MCF 10A (cell line): ENCODE measurements around the gene HDAC7. TPM values are rescaled to one million over a fixed set of nuclear protein-coding genes. Genes with fewer than 3 reads are reported as not detected.

Experiments used
- BruUV-seq: library from RNA; stranded (reverse); fragments of 400-500 nt; replicated peaks from 2 replicates; lab custom pipeline; 2021; lab: Mats Ljungman, UMichigan
- CTCF ChIA-PET: fragments of 300-600 bp; sonication (Branson Sonifier 250); formaldehyde crosslinking; extraction: SDS; loops from one replicate; lab custom pipeline; 2021; ENCODE audit warnings: antibody characterized with exemption, inconsistent platforms; lab: Yijun Ruan, JAX
- POLR2A ChIA-PET: fragments of 300-600, 350-650 bp; sonication (Branson Sonifier 250); formaldehyde crosslinking; extraction: SDS; loops from one replicate; lab custom pipeline; 2020; ENCODE audit warnings: antibody characterized with exemption, inconsistent platforms; lab: Yijun Ruan, JAX
- DNase-seq: peaks from one replicate; pipeline ENCODE4 v3.0.0-alpha.2; 2018; ENCODE audit not compliant: unreplicated experiment
- H3K27ac Mint-ChIP-seq: one replicate; pipeline ENCODE4 v1.8.0; 2022; ENCODE audit warnings: mild to moderate bottlenecking, low read depth, mixed read lengths; ENCODE audit not compliant: unreplicated experiment
- H3K27me3 Mint-ChIP-seq: one replicate; pipeline ENCODE4 v1.8.0; 2022; ENCODE audit warnings: mixed read lengths; ENCODE audit not compliant: insufficient read depth, unreplicated experiment
- H3K36me3 Mint-ChIP-seq: one replicate; pipeline ENCODE4 v1.8.0; 2022; ENCODE audit warnings: mild to moderate bottlenecking, moderate library complexity, mixed read lengths; ENCODE audit not compliant: insufficient read depth, unreplicated experiment
- H3K4me1 Mint-ChIP-seq: one replicate; pipeline ENCODE4 v1.8.0; 2022; ENCODE audit warnings: mixed read lengths; ENCODE audit not compliant: insufficient read depth, unreplicated experiment
- H3K4me3 Mint-ChIP-seq: one replicate; pipeline ENCODE4 v1.8.0; 2022; ENCODE audit warnings: mild to moderate bottlenecking, moderate library complexity, mixed read lengths; ENCODE audit not compliant: unreplicated experiment
- H3K9me3 Mint-ChIP-seq: one replicate; pipeline ENCODE4 v1.8.0; 2022; ENCODE audit warnings: mixed read lengths; ENCODE audit not compliant: unreplicated experiment
- intact Hi-C: fragments of 100-400 bp; cut with micrococcal nuclease; formaldehyde crosslinking; loops from 2 replicates; pipeline ENCODE4 v1.14.1; 2022
- total RNA-seq: library from RNA; stranded (reverse); gene quantifications from 2 replicates; pipeline ENCODE4 v1.2.3, GENCODE V29; 2022
- TF ChIP-seq, protein P1 (sequence below): fragments of 200-600 bp; IDR thresholded peaks from one replicate; pipeline ENCODE4 v1.8.0; 2022; ENCODE audit warnings: antibody characterized with exemption, mild to moderate bottlenecking; ENCODE audit not compliant: unreplicated experiment

HDAC7 gene
- total RNA-seq, 1 experiment from 2014 or later: 80.1 TPM

DNA sequence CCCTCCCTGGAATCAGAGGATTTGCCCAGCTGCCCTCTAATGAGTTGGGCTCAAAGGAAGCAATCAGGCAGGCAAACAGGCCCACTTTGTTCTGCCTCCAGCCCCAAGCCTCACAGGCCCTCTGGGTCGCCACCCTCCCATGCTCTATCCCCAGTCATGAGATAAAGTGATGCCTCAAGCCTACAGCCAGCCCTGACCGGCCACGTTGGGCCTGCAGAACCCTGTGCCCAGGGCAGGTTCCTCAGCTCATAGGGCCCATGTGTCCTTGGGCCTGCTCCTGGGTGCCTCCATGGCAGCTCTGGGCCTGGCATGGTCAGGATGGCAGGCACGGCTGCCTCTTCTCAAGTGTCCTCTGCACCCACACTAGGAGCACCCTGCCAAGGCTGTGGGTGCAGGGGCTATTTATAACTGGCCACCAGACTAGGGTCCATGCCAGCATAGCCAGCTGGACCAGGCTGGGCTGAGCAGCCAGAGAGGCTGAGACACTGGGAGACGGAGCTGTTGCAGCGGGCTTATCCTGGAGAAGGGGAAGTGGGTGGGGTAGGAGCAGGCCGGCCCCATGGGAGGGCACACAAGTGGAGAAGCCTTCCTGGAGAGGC is 20.2 kb downstream of the HDAC7 start:
- TF ChIP-seq, protein P1, sequence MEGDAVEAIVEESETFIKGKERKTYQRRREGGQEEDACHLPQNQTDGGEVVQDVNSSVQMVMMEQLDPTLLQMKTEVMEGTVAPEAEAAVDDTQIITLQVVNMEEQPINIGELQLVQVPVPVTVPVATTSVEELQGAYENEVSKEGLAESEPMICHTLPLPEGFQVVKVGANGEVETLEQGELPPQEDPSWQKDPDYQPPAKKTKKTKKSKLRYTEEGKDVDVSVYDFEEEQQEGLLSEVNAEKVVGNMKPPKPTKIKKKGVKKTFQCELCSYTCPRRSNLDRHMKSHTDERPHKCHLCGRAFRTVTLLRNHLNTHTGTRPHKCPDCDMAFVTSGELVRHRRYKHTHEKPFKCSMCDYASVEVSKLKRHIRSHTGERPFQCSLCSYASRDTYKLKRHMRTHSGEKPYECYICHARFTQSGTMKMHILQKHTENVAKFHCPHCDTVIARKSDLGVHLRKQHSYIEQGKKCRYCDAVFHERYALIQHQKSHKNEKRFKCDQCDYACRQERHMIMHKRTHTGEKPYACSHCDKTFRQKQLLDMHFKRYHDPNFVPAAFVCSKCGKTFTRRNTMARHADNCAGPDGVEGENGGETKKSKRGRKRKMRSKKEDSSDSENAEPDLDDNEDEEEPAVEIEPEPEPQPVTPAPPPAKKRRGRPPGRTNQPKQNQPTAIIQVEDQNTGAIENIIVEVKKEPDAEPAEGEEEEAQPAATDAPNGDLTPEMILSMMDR: no peak
- intact Hi-C loops: no loop called here
- H3K4me1 Mint-ChIP-seq: peaks cover 5% of the 10 kb centered on the region
- no peak for DNase-seq
- POLR2A ChIA-PET: no interaction called here
- BruUV-seq: no TSS peak
- H3K27ac Mint-ChIP-seq: no peak overlapping the region
- H3K9me3 Mint-ChIP-seq: no peaks in the 10 kb centered on the region
- no peak overlapping the region for H3K4me3 Mint-ChIP-seq
- H3K36me3 Mint-ChIP-seq: peaks cover 16% of the 10 kb centered on the region
- CTCF ChIA-PET: interaction anchor here (1.8 to 38.2 kb wide), 2 partner anchors 20 to 34 kb away, joined by 11 to 622 read pairs; no protein-coding TSS in a partner anchor
- H3K27me3 Mint-ChIP-seq: no peaks in the 10 kb centered on the region

DNA sequence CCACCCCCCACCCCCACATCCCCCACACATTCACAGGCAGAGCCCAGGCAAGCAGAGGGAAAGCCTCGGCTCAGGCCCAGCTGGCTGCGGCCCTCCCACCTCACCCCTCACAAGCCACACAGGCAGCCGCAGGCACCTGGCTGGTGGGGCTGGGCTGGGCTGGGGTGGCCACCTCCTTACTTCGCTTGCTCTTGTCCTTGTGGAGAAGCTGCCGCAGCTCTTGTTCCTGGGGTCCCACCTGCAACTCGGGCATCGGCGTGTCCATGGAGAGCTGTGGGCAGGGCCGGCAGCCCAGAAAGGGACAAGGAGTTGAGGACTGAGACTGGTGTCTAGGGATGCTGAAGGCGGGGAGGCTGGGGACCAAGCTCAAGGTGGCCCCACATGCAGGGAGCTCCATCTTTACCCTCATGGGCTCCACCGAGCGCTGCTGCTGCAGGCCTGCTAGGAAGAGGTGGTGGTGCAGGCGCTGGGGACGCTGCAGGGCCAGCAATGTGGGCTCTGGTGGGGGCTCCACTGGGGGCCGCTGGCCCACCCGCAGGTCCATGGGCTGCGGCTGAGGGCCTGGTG is 21.2 kb downstream of the HDAC7 start:
- Mint-ChIP-seq H3K9me3 (no peaks in the 10 kb centered on the region), H3K36me3 (peaks cover 26% of the 10 kb centered on the region), H3K4me1 (peaks cover 5% of the 10 kb centered on the region), H3K27me3 (no peaks in the 10 kb centered on the region), H3K27ac (no peak overlapping the region), H3K4me3 (no peak overlapping the region)
- TF ChIP-seq, protein P1: no peak
- POLR2A ChIA-PET: no interaction called here
- DNase-seq: no peak
- no TSS peak for BruUV-seq
- CTCF ChIA-PET: interaction anchor here (0.6 to 38.2 kb wide), 3 partner anchors 19 to 542 kb away, joined by 3 to 622 read pairs (median 11); no protein-coding TSS in a partner anchor
- intact Hi-C loops: no loop called here

DNA sequence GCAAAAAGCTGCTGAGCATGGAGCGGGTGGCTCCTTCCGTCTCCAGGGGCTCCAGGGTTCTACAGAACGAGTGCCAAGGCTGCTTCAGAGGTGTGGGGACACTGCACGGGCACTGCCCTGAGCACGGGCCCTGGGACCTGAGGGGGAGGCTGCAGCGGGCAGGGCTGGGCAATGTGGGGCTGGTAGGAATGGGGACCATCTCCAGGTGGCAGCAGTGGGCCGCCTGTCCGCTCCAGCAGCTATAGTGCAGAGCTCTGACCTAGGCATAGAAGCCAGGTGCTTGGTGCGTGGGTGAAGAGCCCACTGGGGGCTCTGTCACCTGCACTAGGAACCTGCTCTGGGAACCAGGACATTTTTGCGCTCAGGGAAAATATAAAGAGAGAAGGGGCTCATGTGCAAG is 22.3 kb downstream of the HDAC7 start:
- DNase-seq: no peak
- no TSS peak for BruUV-seq
- Mint-ChIP-seq H3K9me3 (no peaks in the 10 kb centered on the region), H3K4me1 (peaks cover 5% of the 10 kb centered on the region), H3K27me3 (no peaks in the 10 kb centered on the region), H3K4me3 (no peak overlapping the region), H3K27ac (no peak overlapping the region), H3K36me3 (peaks cover 27% of the 10 kb centered on the region)
- TF ChIP-seq, protein P1: no peak
- intact Hi-C loops: loop anchor here (1.0 kb wide), 1 partner anchor 40 kb away; no protein-coding TSS in a partner anchor
- CTCF ChIA-PET: interaction anchor here (0.6 to 38.2 kb wide), 4 partner anchors 10 to 51 kb away, joined by 3 to 622 read pairs (median 4); no protein-coding TSS in a partner anchor
- POLR2A ChIA-PET: no interaction called here

DNA sequence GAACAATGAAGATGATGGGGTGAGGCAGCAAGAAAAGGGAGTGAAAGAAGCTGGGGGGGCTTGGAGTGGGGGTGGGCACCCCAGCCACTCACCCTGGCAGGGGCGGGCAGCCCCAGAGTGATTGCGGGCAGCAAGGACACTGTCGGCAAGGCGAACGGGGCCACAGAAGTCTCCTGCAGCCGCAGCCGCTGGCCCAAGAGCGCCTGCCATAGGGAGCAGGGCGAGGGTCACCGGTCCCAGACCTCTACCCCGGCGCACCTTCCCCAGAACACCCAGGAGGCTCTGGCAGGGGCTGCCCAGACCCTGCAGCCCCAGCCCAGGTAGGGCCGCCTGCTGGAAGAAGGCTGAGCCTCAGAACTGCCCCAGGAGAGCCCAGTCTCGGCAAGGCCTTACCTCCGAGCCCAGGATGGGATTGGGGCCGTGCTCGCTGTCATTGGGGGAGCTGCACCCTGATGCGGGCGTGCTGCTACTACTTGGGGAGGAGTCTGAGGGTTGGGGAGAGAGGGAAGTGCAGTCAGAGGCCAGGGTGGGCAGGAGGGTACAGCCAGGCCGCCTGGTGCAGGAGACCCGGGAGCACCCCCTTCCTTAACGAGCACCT is 23.8 kb downstream of the HDAC7 start:
- peaks cover 3% of the 10 kb centered on the region for H3K4me1 Mint-ChIP-seq
- no peak overlapping the region for H3K4me3 Mint-ChIP-seq
- TF ChIP-seq, protein P1: no peak
- no peaks in the 10 kb centered on the region for H3K27me3 Mint-ChIP-seq
- ChIA-PET POLR2A (interaction anchor here (0.6 kb wide), 1 partner anchor 1937 kb away, joined by 4 read pairs; no protein-coding TSS in a partner anchor), CTCF (interaction anchor here (1.1 to 38.2 kb wide), 2 partner anchors 38 to 52 kb away, joined by 3 to 622 read pairs; no protein-coding TSS in a partner anchor)
- no TSS peak for BruUV-seq
- H3K27ac Mint-ChIP-seq: no peak overlapping the region
- H3K36me3 Mint-ChIP-seq: peaks cover 39% of the 10 kb centered on the region
- DNase-seq: no peak
- intact Hi-C loops: no loop called here
- no peaks in the 10 kb centered on the region for H3K9me3 Mint-ChIP-seq
